Kidney epithelial cell (primary cell): ENCODE measurements around the gene C8B. TPM values are rescaled to one million over a fixed set of nuclear protein-coding genes. Genes with fewer than 3 reads are reported as not detected.

Experiments
- DNase-seq: peaks from one replicate; pipeline ENCODE4 v3.0.0-alpha.2; 2010; ENCODE audit warnings: low read depth
- H3K27me3 ChIP-seq: 2 replicates; pipeline ENCODE4 v1.6.0; 2011; ENCODE audit warnings: low read length; ENCODE audit not compliant: control insufficient read depth, insufficient read depth
- H3K36me3 ChIP-seq: 2 replicates; pipeline ENCODE4 v1.5.1; 2011; ENCODE audit warnings: low read length; ENCODE audit not compliant: control insufficient read depth, insufficient read depth
- H3K4me3 ChIP-seq: 2 replicates; pipeline ENCODE4 v1.5.1; 2011; ENCODE audit warnings: low read depth, mild to moderate bottlenecking, control low read depth, low read length
- total RNA-seq: library from RNA; depleted of rRNA; stranded (reverse); fragments of >200 nt; gene quantifications from 2 replicates; pipeline ENCODE4 v1.2.3, GENCODE V29; 2015
- TF ChIP-seq, protein P1 (sequence below): IDR thresholded peaks from 2 replicates; pipeline ENCODE4 v1.5.1; 2011; ENCODE audit warnings: mild to moderate bottlenecking, moderate library complexity, low read length, control low read depth, inconsistent platforms; ENCODE audit not compliant: insufficient read depth, poor library complexity, severe bottlenecking

Gene C8B
- not detected in 2 replicates for total RNA-seq

GRCh38 chr1:56965916-56966697 lies at the start of gene C8B:
TSS of gene C8B (minus strand) at chr1:56966015. CDS start at chr1:56965948, 67 bp downstream.
- Histone ChIP-seq H3K36me3 (no peaks in the 10 kb centered on the region), H3K4me3 (no peak within 1 kb of the TSS), H3K27me3 (no peaks in the 10 kb centered on the region)
- DNase-seq = no peak
- TF ChIP-seq, protein P1, sequence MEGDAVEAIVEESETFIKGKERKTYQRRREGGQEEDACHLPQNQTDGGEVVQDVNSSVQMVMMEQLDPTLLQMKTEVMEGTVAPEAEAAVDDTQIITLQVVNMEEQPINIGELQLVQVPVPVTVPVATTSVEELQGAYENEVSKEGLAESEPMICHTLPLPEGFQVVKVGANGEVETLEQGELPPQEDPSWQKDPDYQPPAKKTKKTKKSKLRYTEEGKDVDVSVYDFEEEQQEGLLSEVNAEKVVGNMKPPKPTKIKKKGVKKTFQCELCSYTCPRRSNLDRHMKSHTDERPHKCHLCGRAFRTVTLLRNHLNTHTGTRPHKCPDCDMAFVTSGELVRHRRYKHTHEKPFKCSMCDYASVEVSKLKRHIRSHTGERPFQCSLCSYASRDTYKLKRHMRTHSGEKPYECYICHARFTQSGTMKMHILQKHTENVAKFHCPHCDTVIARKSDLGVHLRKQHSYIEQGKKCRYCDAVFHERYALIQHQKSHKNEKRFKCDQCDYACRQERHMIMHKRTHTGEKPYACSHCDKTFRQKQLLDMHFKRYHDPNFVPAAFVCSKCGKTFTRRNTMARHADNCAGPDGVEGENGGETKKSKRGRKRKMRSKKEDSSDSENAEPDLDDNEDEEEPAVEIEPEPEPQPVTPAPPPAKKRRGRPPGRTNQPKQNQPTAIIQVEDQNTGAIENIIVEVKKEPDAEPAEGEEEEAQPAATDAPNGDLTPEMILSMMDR = no peak

GRCh38 chr1:57015071-57015470 lies 49.3 kb upstream of the C8B start:
- TF ChIP-seq, protein P1 = no peak
- no peak for DNase-seq
- H3K27me3 ChIP-seq = peaks cover 3% of the 10 kb centered on the region
- H3K36me3 ChIP-seq = no peaks in the 10 kb centered on the region
- H3K4me3 ChIP-seq = no peak overlapping the region

GRCh38 chr1:57013522-57013921 lies 47.7 kb upstream of the C8B start:
- H3K36me3 ChIP-seq = no peaks in the 10 kb centered on the region
- no peak overlapping the region for H3K4me3 ChIP-seq
- peaks cover 3% of the 10 kb centered on the region for H3K27me3 ChIP-seq
- TF ChIP-seq, protein P1 = no peak
- no peak for DNase-seq

- no peak for DNase-seq
- Histone ChIP-seq H3K36me3 (no peaks in the 10 kb centered on the region), H3K4me3 (no peak overlapping the region), H3K27me3 (peaks cover 3% of the 10 kb centered on the region)
- TF ChIP-seq, protein P1 = no peak
Observed at GRCh38 chr1:57012315-57012714, 46.5 kb upstream of the C8B start.

- H3K27me3 ChIP-seq = peaks cover 3% of the 10 kb centered on the region
- H3K36me3 ChIP-seq = no peaks in the 10 kb centered on the region
- TF ChIP-seq, protein P1 = no peak
- no peak for DNase-seq
- no peak overlapping the region for H3K4me3 ChIP-seq
Observed at GRCh38 chr1:57010511-57010910, 44.7 kb upstream of the C8B start.

- Histone ChIP-seq H3K36me3 (no peaks in the 10 kb centered on the region), H3K4me3 (no peak overlapping the region), H3K27me3 (no peaks in the 10 kb centered on the region)
- TF ChIP-seq, protein P1 = no peak
- no peak for DNase-seq
Observed at GRCh38 chr1:57007948-57008347, 42.1 kb upstream of the C8B start.
